HT-29 (cell line): ENCODE measurements around the gene CYTH3. TPM values are rescaled to one million over a fixed set of nuclear protein-coding genes. Genes with fewer than 3 reads are reported as not detected.
"Not testable (repeated sequence)": the region's sequence is repeated elsewhere in the genome, so short reads cannot be mapped to it uniquely, and the experiment has no call there.

Experiments used
- DNase-seq: peaks from one replicate; pipeline ENCODE4 v3.0.0-alpha.2; 2015; ENCODE audit warnings: low spot score
- total RNA-seq: library from RNA; depleted of rRNA; stranded (reverse); fragments of >200 nt; shearing (Covaris generic); gene quantifications from 2 replicates; pipeline ENCODE4 v1.2.3, GENCODE V29; 2014

CYTH3 gene
- total RNA-seq, 1 experiment from 2014 or later, result 3.1 TPM

GRCh38 chr7:6283391-6284054 lies 11.1 kb upstream of the CYTH3 start:
- DNase-seq, result not testable (repeated sequence)

GRCh38 chr7:6279937-6280336 lies 7.5 kb upstream of the CYTH3 start:
- no peak for DNase-seq

- no peak for DNase-seq
Observed at GRCh38 chr7:6279341-6279740, 6.9 kb upstream of the CYTH3 start.

- DNase-seq, result no peak
Observed at GRCh38 chr7:6278749-6279310, 6.4 kb upstream of the CYTH3 start.

- DNase-seq, result no peak
Observed at GRCh38 chr7:6277476-6277875, 5.1 kb upstream of the CYTH3 start.

- DNase-seq, result no peak
Observed at GRCh38 chr7:6276911-6277408, 4.5 kb upstream of the CYTH3 start.

- DNase-seq, result no peak
Observed at GRCh38 chr7:6274743-6275142, 2.3 kb upstream of the CYTH3 start.

- no peak for DNase-seq
Observed at GRCh38 chr7:6273917-6274630, 1.6 kb upstream of the CYTH3 start.

- DNase-seq, result peak; percentile 71
Observed at GRCh38 chr7:6273380-6273837, 985 bp upstream of the CYTH3 start.

GRCh38 chr7:6271694-6272440 lies 557 bp downstream of the CYTH3 start:
- DNase-seq, result peak; percentile 16

- DNase-seq, result peak; percentile 42
Observed at GRCh38 chr7:6271060-6271658, 1.3 kb downstream of the CYTH3 start.

- no peak for DNase-seq
Observed at GRCh38 chr7:6269527-6269926, 2.9 kb downstream of the CYTH3 start.

- peak; percentile 19 for DNase-seq
Observed at GRCh38 chr7:6268907-6269306, 3.5 kb downstream of the CYTH3 start.

GRCh38 chr7:6268023-6268900 lies 4.2 kb downstream of the CYTH3 start:
- DNase-seq, result peak; percentile 30

GRCh38 chr7:6266699-6267098 lies 5.7 kb downstream of the CYTH3 start:
- DNase-seq, result no peak

GRCh38 chr7:6262221-6262620 lies 10.2 kb downstream of the CYTH3 start:
- no peak for DNase-seq

GRCh38 chr7:6261699-6262098 lies 10.7 kb downstream of the CYTH3 start:
- no peak for DNase-seq

GRCh38 chr7:6260291-6261187 lies 11.9 kb downstream of the CYTH3 start:
- DNase-seq, result no peak

- no peak for DNase-seq
Observed at GRCh38 chr7:6259257-6259656, 13.2 kb downstream of the CYTH3 start.
